Lower lobe of right lung (tissue), 2 donors: ENCODE results near the gene BRINP2. TPM values are rescaled to one million over a fixed set of nuclear protein-coding genes. Genes with fewer than 3 reads are reported as not detected.

Experiments
- ATAC-seq, 2 donors: fragments of 200-7000 bp; cut with Tn5 transposase; one replicate each; pipeline ENCODE4 v1.9.1; 2020 to 2022; ENCODE audit warnings: mild to moderate bottlenecking in 2 of 2, moderate library complexity in 2 of 2
- DNase-seq: peaks from one replicate; pipeline ENCODE4 v3.0.0-alpha.2; 2020
- H3K27ac ChIP-seq: fragments of 200-600 bp; one replicate; pipeline ENCODE4 v1.8.0; 2022
- H3K27me3 ChIP-seq: fragments of 200-600 bp; one replicate; pipeline ENCODE4 v1.8.0; 2022; ENCODE audit warnings: low read depth
- H3K36me3 ChIP-seq: fragments of 200-600 bp; one replicate; pipeline ENCODE4 v1.8.0; 2022; ENCODE audit warnings: mild to moderate bottlenecking
- H3K4me1 ChIP-seq: fragments of 200-600 bp; one replicate; pipeline ENCODE4 v1.8.0; 2022
- H3K4me3 ChIP-seq: fragments of 200-600 bp; one replicate; pipeline ENCODE4 v1.8.0; 2022; ENCODE audit warnings: mild to moderate bottlenecking
- H3K9me3 ChIP-seq: fragments of 200-600 bp; one replicate; pipeline ENCODE4 v1.8.0; 2022
- intact Hi-C: fragments of 100-400 bp; cut with DNase I; formaldehyde crosslinking; loops from one replicate; pipeline ENCODE4 v1.11.0; 2022
- total RNA-seq: library from RNA; stranded (reverse); fragmentation: NEBNext Ultra II Directional; extraction: Animal tissue kit (Norgen Biotek cat#: 25700); gene quantifications from one replicate; pipeline ENCODE4 v1.2.1, GENCODE V29; 2021
- TF ChIP-seq, protein P1 (sequence below): fragments of 200-600 bp; IDR thresholded peaks from one replicate; pipeline ENCODE4 v1.8.0; 2022; ENCODE audit warnings: antibody characterized with exemption, mild to moderate bottlenecking
- donor health status: DM: no; HTN: yes; CAD: no; lungs with severe emphysema.

BRINP2 gene
- total RNA-seq, 1 donor from 2014 or later, result not detected

DNA sequence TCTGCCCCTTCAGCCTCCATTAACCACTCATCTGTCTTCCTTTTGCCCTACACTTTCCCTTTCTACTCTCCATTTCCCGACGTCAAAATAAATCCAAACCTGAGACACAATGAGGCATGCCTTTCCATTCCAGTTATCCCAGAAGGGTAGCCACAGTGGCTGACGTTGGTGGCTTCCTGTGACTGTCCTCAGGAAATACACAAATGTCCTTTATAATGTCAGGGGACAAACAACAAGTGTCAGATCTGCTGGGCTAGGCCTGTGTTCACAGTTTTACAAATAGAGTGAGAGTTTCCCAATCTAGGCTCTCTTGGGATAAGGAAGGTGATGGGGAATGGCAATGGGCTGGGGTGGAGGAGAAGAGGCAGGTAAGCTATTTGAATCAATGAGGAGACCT, 135.3 kb downstream of the BRINP2 start:
- H3K36me3 ChIP-seq, result no peaks in the 10 kb centered on the region
- no peaks in the 10 kb centered on the region for H3K9me3 ChIP-seq
- H3K4me3 ChIP-seq, result no peak overlapping the region
- intact Hi-C loops, result no loop called here
- ATAC-seq (no peak), DNase-seq (no peak)
- no peaks in the 10 kb centered on the region for H3K4me1 ChIP-seq
- TF ChIP-seq, protein P1, sequence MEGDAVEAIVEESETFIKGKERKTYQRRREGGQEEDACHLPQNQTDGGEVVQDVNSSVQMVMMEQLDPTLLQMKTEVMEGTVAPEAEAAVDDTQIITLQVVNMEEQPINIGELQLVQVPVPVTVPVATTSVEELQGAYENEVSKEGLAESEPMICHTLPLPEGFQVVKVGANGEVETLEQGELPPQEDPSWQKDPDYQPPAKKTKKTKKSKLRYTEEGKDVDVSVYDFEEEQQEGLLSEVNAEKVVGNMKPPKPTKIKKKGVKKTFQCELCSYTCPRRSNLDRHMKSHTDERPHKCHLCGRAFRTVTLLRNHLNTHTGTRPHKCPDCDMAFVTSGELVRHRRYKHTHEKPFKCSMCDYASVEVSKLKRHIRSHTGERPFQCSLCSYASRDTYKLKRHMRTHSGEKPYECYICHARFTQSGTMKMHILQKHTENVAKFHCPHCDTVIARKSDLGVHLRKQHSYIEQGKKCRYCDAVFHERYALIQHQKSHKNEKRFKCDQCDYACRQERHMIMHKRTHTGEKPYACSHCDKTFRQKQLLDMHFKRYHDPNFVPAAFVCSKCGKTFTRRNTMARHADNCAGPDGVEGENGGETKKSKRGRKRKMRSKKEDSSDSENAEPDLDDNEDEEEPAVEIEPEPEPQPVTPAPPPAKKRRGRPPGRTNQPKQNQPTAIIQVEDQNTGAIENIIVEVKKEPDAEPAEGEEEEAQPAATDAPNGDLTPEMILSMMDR, result no peak
- no peak overlapping the region for H3K27ac ChIP-seq
- H3K27me3 ChIP-seq, result no peaks in the 10 kb centered on the region

DNA sequence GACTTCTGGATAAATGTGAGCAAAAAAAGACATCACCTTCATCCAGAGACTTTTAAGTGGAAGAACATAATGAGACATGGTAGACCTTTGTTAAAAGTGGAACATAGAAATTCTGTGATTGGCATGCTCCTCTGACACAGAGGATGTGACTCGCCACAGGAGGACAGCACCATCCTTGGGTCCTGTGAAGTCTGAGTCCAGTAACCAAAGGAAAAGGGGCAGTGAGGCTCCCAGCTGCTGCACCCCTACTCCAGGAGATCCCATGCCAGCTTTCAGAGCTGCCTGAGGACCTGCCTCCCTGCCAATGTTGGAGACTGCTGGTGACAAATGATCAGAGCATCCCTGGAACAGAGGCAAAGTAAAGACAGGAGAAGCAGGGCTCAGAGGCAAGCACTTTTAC, 136.2 kb downstream of the BRINP2 start:
- H3K27me3 ChIP-seq, result no peaks in the 10 kb centered on the region
- H3K4me3 ChIP-seq, result no peak overlapping the region
- no peaks in the 10 kb centered on the region for H3K4me1 ChIP-seq
- H3K27ac ChIP-seq, result no peak overlapping the region
- ATAC-seq, result no peak
- H3K9me3 ChIP-seq, result no peaks in the 10 kb centered on the region
- TF ChIP-seq, protein P1, result no peak
- DNase-seq, result no peak
- intact Hi-C loops, result no loop called here
- no peaks in the 10 kb centered on the region for H3K36me3 ChIP-seq

DNA sequence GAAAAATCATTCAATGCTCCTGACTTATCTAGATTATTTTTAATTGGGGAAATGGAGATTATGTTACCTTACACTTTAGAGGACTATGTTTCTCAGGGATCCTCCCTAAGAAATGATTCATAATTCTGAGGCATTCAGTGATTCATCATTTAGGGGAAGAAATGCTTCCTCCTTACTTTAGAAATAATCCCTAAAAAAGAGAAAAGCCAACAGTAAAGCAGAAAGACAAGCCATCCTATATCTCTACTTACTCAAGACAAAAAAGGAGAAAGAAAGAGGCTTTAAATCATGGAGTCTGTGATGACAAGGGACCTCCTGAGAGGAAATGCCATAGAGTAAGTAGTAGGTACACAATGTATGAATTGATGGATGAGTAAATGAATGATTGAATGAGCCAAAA, 137.0 kb downstream of the BRINP2 start:
- Histone ChIP-seq H3K27me3 (no peaks in the 10 kb centered on the region), H3K9me3 (no peaks in the 10 kb centered on the region), H3K4me1 (no peaks in the 10 kb centered on the region), H3K4me3 (no peak overlapping the region), H3K36me3 (no peaks in the 10 kb centered on the region), H3K27ac (no peak overlapping the region)
- intact Hi-C loops, result no loop called here
- ATAC-seq (no peak), DNase-seq (no peak)
- TF ChIP-seq, protein P1, result no peak

DNA sequence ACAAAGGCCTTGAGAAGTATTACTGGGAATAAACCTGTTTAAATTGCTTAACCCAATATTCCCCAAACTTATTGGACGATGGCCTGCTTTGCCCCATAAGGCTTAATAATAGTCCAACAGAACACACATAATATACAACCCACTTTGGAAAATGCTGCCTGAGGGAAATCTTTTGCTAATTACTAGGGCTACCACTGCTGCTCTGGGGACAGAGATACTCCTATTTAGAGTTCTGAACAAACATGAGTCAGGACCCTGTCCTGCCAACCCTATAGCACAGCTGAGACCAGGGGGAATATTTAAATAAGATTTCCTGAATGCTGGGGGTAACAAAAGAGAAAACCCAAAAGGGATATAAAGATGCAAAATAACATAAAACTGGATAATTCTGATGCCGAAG, 139.1 kb downstream of the BRINP2 start:
- Histone ChIP-seq H3K27ac (no peak overlapping the region), H3K4me3 (no peak overlapping the region), H3K36me3 (no peaks in the 10 kb centered on the region), H3K27me3 (no peaks in the 10 kb centered on the region), H3K9me3 (no peaks in the 10 kb centered on the region), H3K4me1 (no peaks in the 10 kb centered on the region)
- DNase-seq (no peak), ATAC-seq (no peak)
- intact Hi-C loops, result no loop called here
- TF ChIP-seq, protein P1, result no peak

DNA sequence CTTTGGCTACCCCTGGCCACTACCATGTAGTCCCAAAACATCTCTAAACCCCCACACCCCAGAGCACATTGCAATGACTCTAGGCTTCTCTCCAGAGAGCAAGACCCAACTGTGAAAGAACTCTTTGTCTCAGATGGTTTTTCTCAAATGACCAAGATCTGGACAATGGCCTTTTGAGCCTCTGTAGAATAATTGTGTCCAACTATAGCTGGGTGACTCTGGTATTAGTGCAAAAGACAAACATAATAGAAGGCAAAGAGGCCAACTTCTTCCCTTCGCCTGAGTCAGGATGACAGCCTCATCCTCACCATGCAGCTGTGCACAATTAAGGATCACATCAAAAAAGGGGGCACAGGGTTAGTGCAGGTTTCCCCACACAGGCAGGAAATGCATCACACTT, 139.6 kb downstream of the BRINP2 start:
- Histone ChIP-seq H3K27ac (no peak overlapping the region), H3K4me1 (no peaks in the 10 kb centered on the region), H3K27me3 (no peaks in the 10 kb centered on the region), H3K36me3 (no peaks in the 10 kb centered on the region), H3K4me3 (no peak overlapping the region), H3K9me3 (no peaks in the 10 kb centered on the region)
- intact Hi-C loops, result no loop called here
- TF ChIP-seq, protein P1, result no peak
- ATAC-seq (no peak), DNase-seq (no peak)

DNA sequence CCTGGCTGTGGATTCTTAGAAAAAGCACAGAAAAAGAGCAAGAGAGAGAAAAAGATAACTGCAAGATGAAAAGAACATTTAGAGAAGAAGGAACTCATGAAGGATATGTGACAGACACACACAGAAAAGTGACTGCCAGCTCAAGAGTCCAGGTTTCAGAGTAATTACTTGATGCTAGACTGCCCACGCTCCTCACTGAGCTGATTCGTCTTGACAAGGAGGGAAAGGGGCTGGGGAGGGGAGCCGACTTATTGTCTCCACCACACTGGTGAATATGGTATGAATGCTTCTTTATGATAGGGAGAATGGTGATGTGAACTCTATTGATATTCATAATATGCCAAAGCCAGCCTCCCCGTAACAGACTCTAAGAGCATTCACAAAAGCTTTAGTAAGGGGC, 140.4 kb downstream of the BRINP2 start:
- Histone ChIP-seq H3K27me3 (no peaks in the 10 kb centered on the region), H3K4me1 (no peaks in the 10 kb centered on the region), H3K9me3 (no peaks in the 10 kb centered on the region), H3K27ac (no peak overlapping the region), H3K4me3 (no peak overlapping the region), H3K36me3 (no peaks in the 10 kb centered on the region)
- no peak for DNase-seq
- TF ChIP-seq, protein P1, result no peak
- ATAC-seq, result no peak
- intact Hi-C loops, result no loop called here
